Lower lobe of right lung (tissue), 2 donors: ENCODE results near the gene PUDP. TPM values are rescaled to one million over a fixed set of nuclear protein-coding genes. Genes with fewer than 3 reads are reported as not detected.
"Not testable (repeated sequence)": the region's sequence is repeated elsewhere in the genome, so short reads cannot be mapped to it uniquely, and the experiment has no call there.

Source experiments
- ATAC-seq, 2 donors: fragments of 200-7000 bp; cut with Tn5 transposase; one replicate each; pipeline ENCODE4 v1.9.1; 2020 to 2022; ENCODE audit warnings: mild to moderate bottlenecking in 2 of 2, moderate library complexity in 2 of 2
- DNase-seq: peaks from one replicate; pipeline ENCODE4 v3.0.0-alpha.2; 2020
- H3K27ac ChIP-seq: fragments of 200-600 bp; one replicate; pipeline ENCODE4 v1.8.0; 2022
- H3K27me3 ChIP-seq: fragments of 200-600 bp; one replicate; pipeline ENCODE4 v1.8.0; 2022; ENCODE audit warnings: low read depth
- H3K36me3 ChIP-seq: fragments of 200-600 bp; one replicate; pipeline ENCODE4 v1.8.0; 2022; ENCODE audit warnings: mild to moderate bottlenecking
- H3K4me1 ChIP-seq: fragments of 200-600 bp; one replicate; pipeline ENCODE4 v1.8.0; 2022
- H3K4me3 ChIP-seq: fragments of 200-600 bp; one replicate; pipeline ENCODE4 v1.8.0; 2022; ENCODE audit warnings: mild to moderate bottlenecking
- H3K9me3 ChIP-seq: fragments of 200-600 bp; one replicate; pipeline ENCODE4 v1.8.0; 2022
- CTCF ChIP-seq: fragments of 200-600 bp; IDR thresholded peaks from one replicate; pipeline ENCODE4 v1.8.0; 2022; ENCODE audit warnings: antibody characterized with exemption, mild to moderate bottlenecking
- intact Hi-C: fragments of 100-400 bp; cut with DNase I; formaldehyde crosslinking; loops from one replicate; pipeline ENCODE4 v1.11.0; 2022
- total RNA-seq: library from RNA; stranded (reverse); fragmentation: NEBNext Ultra II Directional; extraction: Animal tissue kit (Norgen Biotek cat#: 25700); gene quantifications from one replicate; pipeline ENCODE4 v1.2.1, GENCODE V29; 2021
- donor health status: DM: no; HTN: yes; CAD: no; lungs with severe emphysema.

PUDP gene
- total RNA-seq, 1 donor from 2014 or later = 19.8 TPM

GRCh38 chrX:7027071-7027470 lies 120.9 kb downstream of the PUDP start:
- Histone ChIP-seq H3K27ac (no peak overlapping the region), H3K9me3 (no peaks in the 10 kb centered on the region), H3K36me3 (no peaks in the 10 kb centered on the region), H3K4me3 (no peak overlapping the region), H3K27me3 (no peaks in the 10 kb centered on the region), H3K4me1 (no peaks in the 10 kb centered on the region)
- ATAC-seq (no peak), DNase-seq (no peak)
- intact Hi-C loops = no loop called here
- no peak for TF ChIP-seq CTCF

- H3K9me3 ChIP-seq, intact Hi-C loops, ATAC-seq, H3K4me1 ChIP-seq, H3K36me3 ChIP-seq, H3K4me3 ChIP-seq, H3K27me3 ChIP-seq, DNase-seq, H3K27ac ChIP-seq: not testable (repeated sequence)
These were observed 121.6 kb downstream of the PUDP start for GRCh38 chrX:7026365-7026764.

- TF ChIP-seq CTCF = no peak
- H3K36me3 ChIP-seq = no peaks in the 10 kb centered on the region
- no peaks in the 10 kb centered on the region for H3K9me3 ChIP-seq
- no peak for ATAC-seq
- H3K4me3 ChIP-seq = no peak overlapping the region
- H3K4me1 ChIP-seq = no peaks in the 10 kb centered on the region
- no peaks in the 10 kb centered on the region for H3K27me3 ChIP-seq
- H3K27ac ChIP-seq = no peak overlapping the region
- intact Hi-C loops = no loop called here
- DNase-seq = no peak
These were observed 122.5 kb downstream of the PUDP start for GRCh38 chrX:7025471-7025870.

GRCh38 chrX:7024850-7025249 lies 123.1 kb downstream of the PUDP start:
- ATAC-seq = no peak
- no peaks in the 10 kb centered on the region for H3K27me3 ChIP-seq

GRCh38 chrX:7022996-7023395 lies 125.0 kb downstream of the PUDP start:
- intact Hi-C loops, DNase-seq, H3K4me1 ChIP-seq, H3K4me3 ChIP-seq, H3K27ac ChIP-seq, H3K9me3 ChIP-seq, ATAC-seq, H3K36me3 ChIP-seq, H3K27me3 ChIP-seq: not testable (repeated sequence)

More at GRCh38 chrX:7024850-7025249, 123.1 kb downstream of the PUDP start:
- Histone ChIP-seq H3K27ac (no peak overlapping the region), H3K4me1 (no peaks in the 10 kb centered on the region), H3K9me3 (no peaks in the 10 kb centered on the region), H3K36me3 (no peaks in the 10 kb centered on the region), H3K4me3 (no peak overlapping the region)
- no peak for TF ChIP-seq CTCF
- no peak for DNase-seq
- intact Hi-C loops = no loop called here

GRCh38 chrX:7021991-7022390 lies 126.0 kb downstream of the PUDP start:
- Histone ChIP-seq H3K4me1 (no peaks in the 10 kb centered on the region), H3K27ac (no peak overlapping the region), H3K9me3 (no peaks in the 10 kb centered on the region), H3K4me3 (no peak overlapping the region), H3K27me3 (no peaks in the 10 kb centered on the region), H3K36me3 (no peaks in the 10 kb centered on the region)
- intact Hi-C loops = no loop called here
- no peak for ATAC-seq
- DNase-seq = no peak
- no peak for TF ChIP-seq CTCF

- ATAC-seq (no peak), DNase-seq (no peak)
- H3K4me3 ChIP-seq = no peak overlapping the region
- no peak for TF ChIP-seq CTCF
- intact Hi-C loops = no loop called here
- H3K27ac ChIP-seq = no peak overlapping the region
- H3K27me3 ChIP-seq = no peaks in the 10 kb centered on the region
- H3K36me3 ChIP-seq = no peaks in the 10 kb centered on the region
- H3K4me1 ChIP-seq = no peaks in the 10 kb centered on the region
- H3K9me3 ChIP-seq = no peaks in the 10 kb centered on the region
These were observed 128.4 kb downstream of the PUDP start for GRCh38 chrX:7019555-7019954.

- H3K27ac ChIP-seq, H3K36me3 ChIP-seq, ATAC-seq, H3K9me3 ChIP-seq, H3K4me3 ChIP-seq, intact Hi-C loops, H3K4me1 ChIP-seq, DNase-seq, H3K27me3 ChIP-seq: not testable (repeated sequence)
These were observed 135.6 kb downstream of the PUDP start for GRCh38 chrX:7012262-7012834.

- intact Hi-C loops, H3K4me1 ChIP-seq, H3K36me3 ChIP-seq: not testable (repeated sequence)
These were observed 137.1 kb downstream of the PUDP start for GRCh38 chrX:7010897-7011296.

More at GRCh38 chrX:7010897-7011296, 137.1 kb downstream of the PUDP start:
- not testable (repeated sequence) for H3K27ac ChIP-seq, DNase-seq, H3K27me3 ChIP-seq, H3K4me3 ChIP-seq, H3K9me3 ChIP-seq, ATAC-seq
